ENCODE data around the gene CNKSR3.

- TF ChIP-seq CTCF (IDR thresholded peaks at IDR 0.05), result no peak
- TF ChIP-seq POLR2A (IDR thresholded peaks at IDR 0.05; ENCODE audit: low read depth), result no peak
- TF ChIP-seq POLR2AphosphoS5 (IDR thresholded peaks at IDR 0.05), result no peak
These were observed 25.8 kb upstream of the CNKSR3 start for GRCh38 chr6:154536255-154536654.
